Epithelial cell of proximal tubule (primary cell): Measurements from ENCODE around the gene PARN. TPM values are rescaled to one million over a fixed set of nuclear protein-coding genes. Genes with fewer than 3 reads are reported as not detected.
A peak's percentile ranks its signal among the peaks of the same experiment; 100 is the strongest.

Experiments
- DNase-seq: peaks from one replicate; pipeline ENCODE4 v3.0.0-alpha.2; 2011; ENCODE audit warnings: low read depth
- H3K4me3 ChIP-seq: 2 replicates; pipeline ENCODE4 v1.5.1; 2011; ENCODE audit warnings: low read depth, mild to moderate bottlenecking, low read length
- CTCF ChIP-seq: conservative IDR thresholded peaks from 2 replicates; pipeline ENCODE4 v1.5.1; 2012; ENCODE audit warnings: low read depth, mild to moderate bottlenecking, low read length
- total RNA-seq: library from RNA; depleted of rRNA; stranded (reverse); fragments of >200 nt; gene quantifications from 2 replicates; pipeline ENCODE4 v1.2.3, GENCODE V29; 2015

PARN gene
- total RNA-seq, 1 donor from 2014 or later, result 28.5 TPM

GRCh38 chr16:14492614-14493013 is 137.4 kb downstream of the PARN start:
- DNase-seq, result no peak
- no peak for TF ChIP-seq CTCF
- no peak overlapping the region for H3K4me3 ChIP-seq

DNA sequence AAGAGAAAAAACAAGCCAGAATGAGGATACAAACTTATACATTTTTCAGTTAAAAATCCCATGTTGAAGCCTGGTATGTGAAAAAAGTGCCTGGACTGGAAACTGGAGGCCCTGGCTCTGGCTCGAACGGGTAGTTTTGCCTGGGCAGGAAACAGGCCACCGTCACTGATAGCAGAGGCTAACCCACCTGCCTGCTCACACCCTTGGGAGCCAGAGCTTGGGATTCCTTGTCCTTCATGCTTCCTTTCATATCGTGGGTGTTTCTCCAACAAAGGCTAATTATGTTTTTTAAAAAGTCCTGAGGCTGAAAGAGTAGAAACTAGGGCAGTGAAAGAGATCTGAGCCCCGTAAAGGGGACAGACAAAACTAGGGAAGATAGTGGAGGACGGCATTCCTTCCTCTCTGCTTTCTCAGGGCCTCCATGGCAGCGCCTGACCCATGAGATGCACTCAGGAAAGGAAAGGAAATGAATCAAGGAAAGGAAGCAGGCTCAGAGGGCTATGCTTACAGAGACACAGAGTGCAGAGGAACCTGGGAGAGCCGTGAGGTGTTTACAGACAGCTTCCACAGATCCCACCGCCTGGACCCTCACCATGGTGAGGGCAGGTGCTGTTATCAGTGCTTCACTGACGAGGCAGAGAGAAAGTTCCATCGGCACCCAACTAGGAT is 138.1 kb downstream of the PARN start:
- no peak for DNase-seq
- no peak for TF ChIP-seq CTCF
- H3K4me3 ChIP-seq, result no peak overlapping the region

DNA sequence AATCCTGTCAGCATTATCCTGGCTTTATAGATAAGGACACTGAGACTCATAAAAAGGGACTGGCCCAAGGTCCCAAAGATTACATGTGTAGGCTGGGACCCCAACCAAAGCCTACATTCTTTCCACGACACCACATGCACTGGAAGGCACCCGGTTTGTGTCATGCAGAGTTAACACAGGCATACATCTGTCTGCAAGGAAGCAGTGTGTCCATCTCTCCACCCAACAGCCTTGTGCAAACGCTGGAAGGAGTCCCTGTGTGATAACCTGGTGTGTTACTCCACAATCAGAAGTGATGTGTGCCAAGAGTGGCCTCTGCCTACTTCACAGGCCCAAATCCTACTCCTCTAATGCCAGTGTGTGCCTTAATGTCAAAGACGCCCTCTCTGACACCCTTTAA is 139.8 kb downstream of the PARN start:
- no peak overlapping the region for H3K4me3 ChIP-seq
- TF ChIP-seq CTCF, result no peak
- no peak for DNase-seq

GRCh38 chr16:14489460-14489859 is 140.6 kb downstream of the PARN start:
- no peak overlapping the region for H3K4me3 ChIP-seq
- TF ChIP-seq CTCF, result peak; percentile 49
- peak; percentile 73 for DNase-seq

- TF ChIP-seq CTCF, result no peak
- H3K4me3 ChIP-seq, result peak overlapping the region; percentile 46
- no peak for DNase-seq
These were observed 142.5 kb downstream of the PARN start for GRCh38 chr16:14487579-14487978.

DNA sequence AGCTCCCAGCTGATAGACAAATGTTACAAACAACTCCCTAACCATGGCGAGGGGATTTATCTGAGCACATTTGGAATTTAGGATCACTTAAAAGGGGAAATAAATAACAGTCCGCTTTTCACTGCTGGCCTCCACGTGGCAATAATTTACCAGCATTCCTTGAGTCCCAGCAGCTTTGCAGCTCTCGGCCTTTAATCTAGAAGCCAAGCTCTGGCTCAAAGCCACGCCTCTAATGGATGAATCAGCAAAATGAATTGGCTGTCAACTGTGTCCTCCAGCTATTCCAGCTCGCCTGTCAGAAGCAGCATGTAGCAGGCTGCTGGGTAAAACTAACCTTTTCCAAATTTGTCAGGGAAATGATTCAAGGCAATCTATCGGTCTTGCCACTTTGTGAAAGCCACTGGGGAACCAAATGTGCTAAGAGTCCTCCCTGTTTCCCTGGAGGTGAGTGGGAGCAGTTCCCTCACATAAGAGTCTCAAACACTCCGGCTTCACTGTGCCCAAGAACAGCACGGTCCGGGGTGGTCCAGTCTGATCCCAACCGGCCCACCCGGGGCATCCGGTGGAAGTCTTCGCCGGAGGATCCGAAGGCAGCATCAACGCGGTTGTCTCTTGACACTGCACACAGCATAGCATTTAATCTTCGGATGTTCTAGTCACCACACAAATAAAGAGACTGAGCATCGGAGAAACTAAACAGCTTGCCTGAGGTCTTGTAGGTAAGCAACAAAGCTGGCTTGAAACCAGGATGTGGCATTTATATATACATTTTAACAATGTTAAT is 143.3 kb downstream of the PARN start:
- TF ChIP-seq CTCF, result no peak
- peak overlapping the region; percentile 46 for H3K4me3 ChIP-seq
- peak; percentile 84 for DNase-seq
